K562 (cell line): Measurements from ENCODE around the gene NUP85. TPM values are rescaled to one million over a fixed set of nuclear protein-coding genes. Genes with fewer than 3 reads are reported as not detected.

Experiments
- ATAC-seq: fragments of 200-7000 bp; cut with Tn5 transposase; 3 replicates; pipeline ENCODE4 v1.9.1; 2020; ENCODE audit warnings: moderate library complexity
- BruUV-seq: library from RNA; stranded (reverse); fragments of 400-500 nt; replicated peaks from 2 replicates; lab custom pipeline; 2021; lab: Mats Ljungman, UMichigan
- CTCF ChIA-PET: fragments of 300-600 bp; formaldehyde crosslinking; extraction: SDS; loops from one replicate; lab custom pipeline; 2021; ENCODE audit warnings: low intra/inter-chr PET ratio; lab: Yijun Ruan, JAX
- POLR2A ChIA-PET: fragments of 300-600, 350-650 bp; sonication (Branson Sonifier 250); formaldehyde crosslinking; extraction: SDS; loops from one replicate; lab custom pipeline; 2021; ENCODE audit warnings: antibody characterized with exemption, inconsistent platforms; lab: Yijun Ruan, JAX
- DNase-seq, 4 experiments: peaks; one replicate each; pipeline versions ENCODE4 v3.0.0 to v3.0.0-alpha.2; 2011 to 2018; ENCODE audit warnings: low spot score in 3 of 4, mixed read lengths in 3 of 4; ENCODE audit errors: extremely low read depth in 1 of 4
- FAIRE-seq: peaks from 2 replicates; lab custom pipeline; 2011; peaks lifted over from hg19 to GRCh38; lab: Jason Lieb, UNC
- H2AFZ ChIP-seq: 2 replicates; pipeline ENCODE4 v1.6.0; 2011; ENCODE audit warnings: low read depth, low read length, control low read depth, inconsistent platforms
- H3K27ac ChIP-seq: fragments of 200-600 bp; 3 replicates; pipeline ENCODE4 v1.8.0; 2011; ENCODE audit warnings: low read depth, mild to moderate bottlenecking, control low read depth, inconsistent platforms, low read length, moderate library complexity, mixed read lengths; ENCODE audit errors: extremely low read depth
- H3K27me3 ChIP-seq, 2 experiments: fragments of 300-600 bp in 1 of 2; 2 replicates in 1 of 2; 3 replicates in 1 of 2; pipeline versions ENCODE4 v1.6.0 to v1.8.0; 2011; ENCODE audit warnings: inconsistent platforms in 2 of 2, low read length in 2 of 2, mild to moderate bottlenecking in 1 of 2, mixed read lengths in 1 of 2, moderate library complexity in 1 of 2; ENCODE audit not compliant: control insufficient read depth in 2 of 2, insufficient read depth in 2 of 2
- H3K36me3 ChIP-seq: fragments of 300-600 bp; 3 replicates; pipeline ENCODE4 v1.8.0; 2011; ENCODE audit warnings: mild to moderate bottlenecking, low read length, inconsistent platforms; ENCODE audit not compliant: control insufficient read depth, insufficient read depth
- H3K4me1 ChIP-seq, 2 experiments: fragments of 200-600 bp in 1 of 2; replicated peaks in 1 of 2; 2 replicates in 1 of 2; 3 replicates in 1 of 2; pipeline versions ENCODE4 v1.5.1 to v1.8.0; 2011; ENCODE audit warnings: inconsistent platforms in 2 of 2, low read length in 2 of 2, mild to moderate bottlenecking in 1 of 2, mixed read lengths in 1 of 2, moderate library complexity in 1 of 2; ENCODE audit not compliant: control insufficient read depth in 2 of 2, insufficient read depth in 2 of 2
- H3K4me2 ChIP-seq: 2 replicates; pipeline ENCODE4 v1.6.1; 2011; ENCODE audit warnings: low read length, control low read depth, inconsistent platforms, mixed read lengths; ENCODE audit not compliant: insufficient read depth
- H3K4me3 ChIP-seq: fragments of 200-600 bp; sonication (generic), shearing (Covaris generic); 2 replicates; pipeline ENCODE4 v1.5.1; 2016; ENCODE audit warnings: control low read depth, inconsistent platforms
- H3K79me2 ChIP-seq: fragments of 200-600 bp; 3 replicates; pipeline ENCODE4 v1.8.0; 2011; ENCODE audit warnings: low read length, inconsistent platforms; ENCODE audit not compliant: control insufficient read depth, insufficient read depth
- H3K9ac ChIP-seq, 2 experiments: 2 replicates each; pipeline versions ENCODE4 v1.6.0 to v1.6.1; 2011; ENCODE audit warnings: low read depth in 2 of 2, low read length in 2 of 2, control low read depth in 1 of 2, inconsistent platforms in 1 of 2, mild to moderate bottlenecking in 1 of 2, mixed read lengths in 1 of 2; ENCODE audit not compliant: insufficient read depth in 1 of 2
- H3K9me1 ChIP-seq: one replicate; pipeline ENCODE4 v1.6.0; 2011; ENCODE audit warnings: inconsistent platforms, mild to moderate bottlenecking, low read length, moderate library complexity; ENCODE audit not compliant: control insufficient read depth, insufficient read depth
- H3K9me3 ChIP-seq: replicated peaks from 2 replicates; pipeline ENCODE4 v1.5.1; 2011; ENCODE audit warnings: low read depth, low read length, inconsistent platforms; ENCODE audit not compliant: control insufficient read depth, insufficient read depth
- H4K20me1 ChIP-seq: replicated peaks from 2 replicates; pipeline ENCODE4 v1.6.1; 2011; ENCODE audit warnings: low read length, inconsistent platforms, mixed read lengths; ENCODE audit not compliant: control insufficient read depth, insufficient read depth
- CHD7 ChIP-seq: fragments of 200-600 bp; sonication (generic); IDR thresholded peaks from one replicate; pipeline ENCODE4 v1.6.1; 2012; ENCODE audit warnings: mild to moderate bottlenecking, low read depth, low read length, inconsistent platforms
- GTF2B ChIP-seq: IDR thresholded peaks from 2 replicates; pipeline ENCODE4 v1.6.1; 2011; ENCODE audit not compliant: insufficient read length; ENCODE audit errors: extremely low read depth
- KLF16 ChIP-seq: IDR thresholded peaks from 2 replicates; pipeline ENCODE4 v1.6.1; 2016; ENCODE audit warnings: antibody characterized with exemption
- SP1 ChIP-seq: sonication (generic); formaldehyde crosslinking; IDR thresholded peaks from 2 replicates; pipeline ENCODE4 v1.8.1; 2022; ENCODE audit warnings: mild to moderate bottlenecking, missing genetic modification reagents
- SUPT5H ChIP-seq: fragments of 450-650 bp; IDR thresholded peaks from 2 replicates; pipeline ENCODE4 v1.6.1; 2016
- TBL1XR1 ChIP-seq, 2 experiments: IDR thresholded peaks; 2 replicates each; pipeline ENCODE4 v1.6.1; 2012; ENCODE audit warnings: improper control_type of control experiment in 2 of 2, low read length in 2 of 2, mild to moderate bottlenecking in 1 of 2
- ZNF263 ChIP-seq: sonication (generic); formaldehyde crosslinking; IDR thresholded peaks from 2 replicates; pipeline ENCODE4 v1.8.0; 2022; ENCODE audit warnings: mild to moderate bottlenecking, missing genetic modification reagents, borderline replicate concordance
- WGBS: fragments of 100-300 bp; shearing (Covaris generic); methylation state at CpG from one replicate; pipeline ENCODE4 v1.1.6; 2016; ENCODE audit warnings: low coverage, mixed read lengths; ENCODE audit not compliant: insufficient coverage; ENCODE audit errors: missing lambda C conversion rate; 5-methylcytosine and 5-hydroxymethylcytosine counted together
- in situ Hi-C: fragments of 300-500 bp; cut with MboI; formaldehyde crosslinking; loops from 4 replicates; pipeline ENCODE4 v1.15.0; 2018; ENCODE audit warnings: inconsistent platforms, mixed read lengths
- intact Hi-C: fragments of 100-400 bp; cut with micrococcal nuclease; formaldehyde crosslinking; loops from 2 replicates; pipeline ENCODE4 v1.14.2; 2022
- polyA plus RNA-seq, 8 experiments: library from polyadenylated mRNA; depleted of rRNA in 4 of 8; stranded (reverse) in 5 of 8; unstranded in 3 of 8; fragments of >200 nt; fragmentation: Nextera tagmentation in 2 of 8; fragmentation: Illumina TruSeq in 1 of 8; extraction: Ambion mirVana in 2 of 8; extraction: Trizol in 1 of 8; gene quantifications; 2 replicates each; pipeline versions ENCODE4 v1.2.1 to v1.2.3, GENCODE V29; 2011 to 2014; ENCODE audit warnings: inconsistent platforms in 1 of 8, missing spikeins in 1 of 8
- total RNA-seq, 7 experiments: library from RNA; depleted of rRNA in 6 of 7; stranded (reverse); fragments of >200 nt in 6 of 7; fragmentation: Illumina TruSeq in 2 of 7; extraction: Trizol in 2 of 7; gene quantifications; 2 replicates each; pipeline versions ENCODE4 v1.2.1 to v1.2.3, GENCODE V29; 2011 to 2021; ENCODE audit warnings: low replicate concordance in 1 of 7

NUP85 gene
- total and polyA plus RNA-seq, 9 of the 15 experiments (the other 6 are each of a cell fraction or from before 2014, with no cell fraction given): 50.2 to 177 (median 110) TPM

DNA sequence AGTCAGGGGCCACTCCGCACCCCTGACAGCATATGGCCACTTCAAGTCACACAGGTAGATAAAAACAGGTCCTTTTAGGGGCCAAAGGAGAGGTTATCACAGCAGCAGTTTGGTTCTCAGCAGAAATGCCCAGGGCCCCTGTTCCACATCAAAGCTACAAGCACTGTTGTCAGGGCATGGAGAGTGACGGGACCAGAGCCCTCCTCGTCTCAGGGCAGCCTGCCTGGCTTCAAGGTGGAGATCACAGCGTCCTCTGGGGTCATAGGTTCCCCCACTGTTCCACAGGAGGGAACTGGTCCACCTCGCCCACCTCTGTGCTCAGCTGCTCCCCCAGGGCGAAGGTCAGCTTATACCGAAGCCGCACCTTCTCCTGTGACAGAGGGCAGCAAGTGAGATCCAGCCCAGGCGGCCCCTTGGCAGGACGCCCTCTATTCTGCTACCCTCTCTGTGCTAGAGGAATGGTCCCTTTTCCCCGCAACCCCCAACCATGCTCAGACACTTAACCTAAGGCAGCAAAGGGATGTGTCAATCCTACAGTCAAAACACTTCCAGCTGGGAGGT, 32.6 kb downstream of the NUP85 start (continued):
- no peak for TF ChIP-seq ZNF263

DNA sequence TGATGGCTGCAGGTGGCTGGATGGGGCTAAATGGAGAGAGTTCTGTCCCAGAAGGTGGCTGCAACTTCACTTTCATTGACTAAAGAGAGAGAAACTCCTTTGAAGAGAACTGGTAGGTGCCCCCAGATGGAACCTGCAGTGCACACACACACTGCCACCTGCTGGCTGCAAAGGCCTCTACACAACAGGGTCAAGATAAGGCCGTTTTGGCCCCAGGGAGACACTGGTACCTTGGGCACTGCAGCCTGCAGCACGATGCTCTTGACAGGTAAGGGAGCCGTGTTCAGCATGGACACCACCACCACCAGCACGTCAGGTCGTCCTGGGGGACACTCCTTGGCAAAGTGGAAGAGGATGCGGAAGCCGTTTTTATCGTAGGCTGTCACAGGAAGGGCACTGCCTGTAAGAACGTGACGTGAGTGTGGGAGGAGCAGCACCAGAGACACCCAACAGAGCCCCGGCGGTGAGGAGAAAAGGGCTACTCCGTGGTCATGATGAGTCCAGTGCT, 33.3 kb downstream of the NUP85 start:
- Histone ChIP-seq H3K9ac (0 out of 4 replicates have a peak overlapping the region, but pooled peaks of 1 of the 2 experiments have one; percentile 15), H3K79me2 (no peaks in the 10 kb centered on the region), H3K36me3 (peaks cover 95% of the 10 kb centered on the region), H3K4me3 (no peak overlapping the region), H3K9me3 (no peaks in the 10 kb centered on the region), H3K27ac (no peak overlapping the region), H3K4me2 (no peak overlapping the region), H2AFZ (no peak overlapping the region), H3K4me1 (peaks cover 14 to 33% of the 10 kb centered on the region in 2 experiments), H4K20me1 (peaks cover 19% of the 10 kb centered on the region; the same call in 1 of the 2 replicates), H3K27me3 (no peaks in the 10 kb centered on the region), H3K9me1 (no peaks in the 10 kb centered on the region)
- DNase-seq (peak; percentile 69 to 80 (median 76)), ATAC-seq (peak; percentile 81), FAIRE-seq (peak; percentile 90)
- 47% methylated on average over 13 of the region's 13 CpGs for WGBS
- no TSS peak for BruUV-seq
- intact Hi-C loops: loop anchor here (5.0 kb wide), 1 partner anchor 126 kb away; no protein-coding TSS in a partner anchor
- ChIA-PET CTCF (interaction anchor here (0.9 to 2.8 kb wide), 2 partner anchors 174 to 277 kb away, joined by 3 to 10 read pairs; no protein-coding TSS in a partner anchor), POLR2A (interaction anchor here (0.6 to 3.1 kb wide), 10 partner anchors 9 to 659 kb away, joined by 3 to 38 read pairs (median 3); partner anchors contain the start of genes GGA3, GRB2 and MRPS7)
- in situ Hi-C loops: no loop called here
- peak; percentile 40 for TF ChIP-seq CHD7
- TF ChIP-seq SUPT5H: peak; percentile 60
- TF ChIP-seq KLF16: peak; percentile 31; the same call in 1 of the 2 replicates
- TF ChIP-seq SP1 (CRISPR knock-in tag): peak; percentile 57; the same call in 1 of the 2 replicates
- TF ChIP-seq GTF2B: no peak
- peak; percentile 20; the same call in 1 of the 2 replicates for TF ChIP-seq ZNF263
- peak in 1 of 2 experiments; percentile 27; a peak in 1 of 4 replicates for TF ChIP-seq TBL1XR1 (IDR thresholded peaks at IDR 0.05; ENCODE audit: low read length in 2 of 2)
